Measurements from ENCODE around the gene HTR4.

The HTR4 gene

GRCh38 chr5:148635321-148636083, 18.8 kb downstream of the HTR4 start:
- no peaks in the 10 kb centered on the region for H3K36me3 ChIP-seq (replicated peaks; ENCODE audit: low read depth, low read length)
- no peak overlapping the region for H3K27ac ChIP-seq (ENCODE audit: low read length)
- no peak overlapping the region for H3K4me3 ChIP-seq (ENCODE audit: low read length)
- no peaks in the 10 kb centered on the region for H3K4me1 ChIP-seq (ENCODE audit: low read length)
- H3K9me3 ChIP-seq (ENCODE audit: insufficient read depth, low read length): no peaks in the 10 kb centered on the region
- H2AFZ ChIP-seq (ENCODE audit: low read depth, low read length): no peak overlapping the region
- TF ChIP-seq EZH2phosphoT487 (IDR thresholded peaks at IDR 0.05; ENCODE audit: low read depth) (no peak), CTCF (IDR thresholded peaks at IDR 0.05; ENCODE audit: low read depth, low read length) (no peak)
- no peak overlapping the region for H3K9ac ChIP-seq (ENCODE audit: low read length)
- no peak overlapping the region for H3K4me2 ChIP-seq (ENCODE audit: low read length)
- peaks cover 3% of the 10 kb centered on the region; the same call in 1 of the 2 replicates for H3K27me3 ChIP-seq (ENCODE audit: low read depth, low read length)
- H4K20me1 ChIP-seq (ENCODE audit: insufficient read depth, low read length): no peaks in the 10 kb centered on the region
- H3K79me2 ChIP-seq (ENCODE audit: low read length): no peaks in the 10 kb centered on the region

DNA sequence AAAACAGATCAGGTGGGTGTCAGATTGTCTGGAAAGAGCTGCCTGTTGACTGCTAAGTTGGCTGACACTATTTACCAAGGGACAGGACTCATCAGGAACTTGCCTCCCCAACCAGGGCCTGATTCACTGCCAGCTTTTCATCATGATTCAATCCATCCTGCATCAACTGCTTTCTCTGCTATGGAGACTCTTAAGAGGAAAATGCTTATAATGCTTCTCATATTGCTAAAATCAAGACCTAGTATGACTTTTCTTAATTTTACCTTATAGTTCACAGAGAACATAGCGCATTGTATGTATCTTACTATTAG, 21.3 kb downstream of the HTR4 start:
- H3K9ac ChIP-seq (ENCODE audit: low read length): no peak overlapping the region

DNA sequence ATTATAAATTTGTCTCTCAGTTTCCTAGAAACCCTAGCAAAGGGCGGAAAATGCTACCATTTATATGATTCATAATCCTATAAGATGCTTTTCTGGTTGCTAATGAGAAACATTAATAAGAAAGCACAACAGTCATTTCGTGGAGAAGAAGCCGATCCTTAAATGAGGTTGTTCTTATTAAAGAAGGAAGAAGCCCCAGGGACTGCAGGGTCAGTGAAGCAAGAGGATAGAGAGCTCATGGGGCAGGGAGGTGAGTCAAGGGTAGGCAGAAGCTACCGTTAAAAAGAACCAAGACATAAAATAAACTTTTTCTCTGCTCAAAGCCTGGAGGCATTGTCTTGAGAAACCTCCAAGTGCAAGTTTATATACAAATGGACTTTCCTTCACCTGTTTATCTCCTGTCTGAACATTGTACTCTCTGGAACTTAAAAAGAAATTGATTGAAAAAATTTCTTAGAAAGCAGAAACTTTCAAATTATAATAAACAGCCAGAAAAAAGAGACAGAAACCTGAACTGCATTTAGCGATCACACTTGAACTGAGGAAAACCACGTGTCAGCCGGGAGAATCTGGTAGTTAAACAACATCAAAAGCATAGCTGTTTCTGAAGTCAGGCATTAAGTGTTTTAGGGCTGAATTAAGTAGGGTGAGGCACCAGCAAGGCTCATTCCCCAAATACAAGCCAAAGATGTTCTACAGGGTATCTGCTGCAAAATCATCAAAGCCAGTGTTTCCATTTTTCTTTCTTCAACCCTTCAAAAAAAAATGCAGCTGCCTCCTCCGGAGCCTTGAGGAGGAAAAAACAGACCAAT, 21.9 kb downstream of the HTR4 start:
- Histone ChIP-seq H3K27ac (ENCODE audit: low read length) (no peak overlapping the region), H3K4me3 (ENCODE audit: low read length) (no peak overlapping the region), H3K4me1 (ENCODE audit: low read length) (no peaks in the 10 kb centered on the region), H2AFZ (ENCODE audit: low read depth, low read length) (no peak overlapping the region), H3K9me3 (ENCODE audit: insufficient read depth, low read length) (no peaks in the 10 kb centered on the region), H3K79me2 (ENCODE audit: low read length) (no peaks in the 10 kb centered on the region), H3K36me3 (replicated peaks; ENCODE audit: low read depth, low read length) (no peaks in the 10 kb centered on the region), H3K4me2 (ENCODE audit: low read length) (no peak overlapping the region), H3K27me3 (ENCODE audit: low read depth, low read length) (no peaks in the 10 kb centered on the region; the same call in 1 of the 2 replicates), H4K20me1 (ENCODE audit: insufficient read depth, low read length) (no peaks in the 10 kb centered on the region), H3K9ac (ENCODE audit: low read length) (no peak overlapping the region)
- TF ChIP-seq CTCF (IDR thresholded peaks at IDR 0.05; ENCODE audit: low read depth, low read length): no peak
- no peak for TF ChIP-seq EZH2phosphoT487 (IDR thresholded peaks at IDR 0.05; ENCODE audit: low read depth)

More for the DNA sequence above, 21.3 kb downstream of the HTR4 start:
- H3K79me2 ChIP-seq (ENCODE audit: low read length): no peaks in the 10 kb centered on the region
- no peak overlapping the region for H3K4me3 ChIP-seq (ENCODE audit: low read length)
- no peak overlapping the region for H2AFZ ChIP-seq (ENCODE audit: low read depth, low read length)
- H3K27me3 ChIP-seq (ENCODE audit: low read depth, low read length): no peaks in the 10 kb centered on the region; the same call in 1 of the 2 replicates
- no peaks in the 10 kb centered on the region for H4K20me1 ChIP-seq (ENCODE audit: insufficient read depth, low read length)
- H3K9me3 ChIP-seq (ENCODE audit: insufficient read depth, low read length): no peaks in the 10 kb centered on the region
- H3K4me1 ChIP-seq (ENCODE audit: low read length): no peaks in the 10 kb centered on the region
- H3K4me2 ChIP-seq (ENCODE audit: low read length): no peak overlapping the region
- TF ChIP-seq CTCF (IDR thresholded peaks at IDR 0.05; ENCODE audit: low read depth, low read length): no peak
- TF ChIP-seq EZH2phosphoT487 (IDR thresholded peaks at IDR 0.05; ENCODE audit: low read depth): no peak
- H3K36me3 ChIP-seq (replicated peaks; ENCODE audit: low read depth, low read length): no peaks in the 10 kb centered on the region
- H3K27ac ChIP-seq (ENCODE audit: low read length): no peak overlapping the region

DNA sequence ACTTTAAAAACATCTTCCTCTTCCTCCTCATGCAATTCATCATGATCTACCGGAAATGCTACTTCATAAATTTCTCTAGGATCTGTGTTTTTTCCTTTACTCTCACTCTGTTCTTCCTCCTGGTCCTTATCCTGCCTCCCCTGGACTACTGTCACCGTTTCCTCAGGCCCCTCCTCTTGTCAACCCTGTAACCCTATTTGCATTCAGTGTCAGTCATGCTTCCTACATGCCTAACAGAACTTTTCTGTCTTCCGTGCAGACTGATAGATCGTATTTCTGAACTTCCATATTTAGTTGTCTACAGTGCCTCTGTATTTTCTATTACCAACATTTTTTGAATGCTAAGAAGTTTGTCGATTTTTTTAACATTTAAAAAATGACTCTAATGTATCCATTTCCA, 27.3 kb downstream of the HTR4 start:
- Histone ChIP-seq H3K4me2 (ENCODE audit: low read length) (no peak overlapping the region), H3K27me3 (ENCODE audit: low read depth, low read length) (no peaks in the 10 kb centered on the region; the same call in 1 of the 2 replicates), H3K9ac (ENCODE audit: low read length) (no peak overlapping the region), H3K4me1 (ENCODE audit: low read length) (no peaks in the 10 kb centered on the region), H3K9me3 (ENCODE audit: insufficient read depth, low read length) (no peaks in the 10 kb centered on the region), H4K20me1 (ENCODE audit: insufficient read depth, low read length) (no peaks in the 10 kb centered on the region), H3K36me3 (replicated peaks; ENCODE audit: low read depth, low read length) (no peaks in the 10 kb centered on the region), H2AFZ (ENCODE audit: low read depth, low read length) (no peak overlapping the region), H3K4me3 (ENCODE audit: low read length) (no peak overlapping the region), H3K79me2 (ENCODE audit: low read length) (no peaks in the 10 kb centered on the region), H3K27ac (ENCODE audit: low read length) (no peak overlapping the region)
- TF ChIP-seq EZH2phosphoT487 (IDR thresholded peaks at IDR 0.05; ENCODE audit: low read depth): no peak
- no peak for TF ChIP-seq CTCF (IDR thresholded peaks at IDR 0.05; ENCODE audit: low read depth, low read length)
